Inflammatory macrophage (primary cell): Measurements from ENCODE around the gene WNT3A.

ENCODE experiments used
- DNase-seq, 2 donors: peaks; one replicate each; pipeline ENCODE4 v3.0.0-alpha.2; 2020 to 2022

The WNT3A gene

GRCh38 chr1:228071839-228072657, 65.2 kb downstream of the WNT3A start:
- no peak for DNase-seq

DNA sequence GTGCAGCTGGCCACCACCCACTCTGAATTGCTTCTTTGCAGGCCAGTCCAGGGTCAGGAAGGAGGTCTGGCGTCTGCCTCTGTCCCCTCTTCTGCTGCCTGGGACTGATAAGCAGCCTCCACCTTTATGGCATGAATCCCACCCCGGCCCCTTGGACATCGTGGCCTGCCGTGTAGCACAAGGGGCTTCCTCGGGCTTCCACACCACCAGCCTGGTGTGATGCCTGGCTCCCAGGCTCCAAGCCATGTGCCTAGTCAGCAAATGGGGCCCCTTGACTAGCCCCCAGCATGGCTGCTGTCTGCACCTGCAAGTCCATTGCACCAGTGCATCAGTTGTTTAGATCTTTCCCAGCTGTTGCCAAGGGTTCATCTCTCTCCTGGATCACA, 65.9 kb downstream of the WNT3A start:
- DNase-seq: no peak

DNA sequence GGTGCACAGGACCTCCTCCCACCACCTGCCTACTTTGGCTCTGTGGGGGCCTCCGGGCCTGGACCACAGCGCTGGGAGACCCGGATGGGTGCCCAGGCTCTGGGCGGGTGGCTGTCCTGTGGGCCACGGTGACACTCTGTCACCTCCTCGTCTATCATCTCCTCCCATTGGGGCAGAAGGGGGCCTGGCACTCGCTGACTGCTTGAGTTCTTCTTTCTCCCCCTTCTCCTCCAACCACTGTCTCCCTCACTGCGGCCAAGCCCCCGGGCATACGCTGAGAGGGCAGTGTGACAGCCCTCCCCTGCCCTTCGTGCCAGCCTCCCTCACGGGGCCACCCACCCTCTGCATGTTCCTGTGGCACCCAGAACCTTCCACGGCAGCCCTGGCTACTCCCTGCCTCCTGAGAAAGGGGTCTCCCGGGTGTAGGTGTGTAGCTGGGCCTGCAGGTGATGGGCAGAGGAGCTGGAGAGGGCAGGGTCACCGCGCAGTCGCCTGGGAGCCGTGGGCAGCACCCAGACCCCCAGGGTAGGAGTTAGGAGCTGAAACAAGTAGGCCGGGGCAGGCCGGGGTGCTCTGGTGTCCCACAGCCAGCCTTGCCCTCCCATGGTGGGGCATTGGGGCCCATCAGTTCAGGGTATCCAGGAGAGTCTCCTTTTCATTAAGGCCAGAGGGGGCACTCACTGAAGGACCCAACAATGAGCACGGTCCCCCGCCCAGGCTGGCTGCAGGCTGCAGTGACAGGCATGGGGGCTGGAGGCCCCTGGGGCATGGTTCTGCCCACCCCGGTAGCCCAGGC, 66.5 kb downstream of the WNT3A start:
- no peak for DNase-seq

DNA sequence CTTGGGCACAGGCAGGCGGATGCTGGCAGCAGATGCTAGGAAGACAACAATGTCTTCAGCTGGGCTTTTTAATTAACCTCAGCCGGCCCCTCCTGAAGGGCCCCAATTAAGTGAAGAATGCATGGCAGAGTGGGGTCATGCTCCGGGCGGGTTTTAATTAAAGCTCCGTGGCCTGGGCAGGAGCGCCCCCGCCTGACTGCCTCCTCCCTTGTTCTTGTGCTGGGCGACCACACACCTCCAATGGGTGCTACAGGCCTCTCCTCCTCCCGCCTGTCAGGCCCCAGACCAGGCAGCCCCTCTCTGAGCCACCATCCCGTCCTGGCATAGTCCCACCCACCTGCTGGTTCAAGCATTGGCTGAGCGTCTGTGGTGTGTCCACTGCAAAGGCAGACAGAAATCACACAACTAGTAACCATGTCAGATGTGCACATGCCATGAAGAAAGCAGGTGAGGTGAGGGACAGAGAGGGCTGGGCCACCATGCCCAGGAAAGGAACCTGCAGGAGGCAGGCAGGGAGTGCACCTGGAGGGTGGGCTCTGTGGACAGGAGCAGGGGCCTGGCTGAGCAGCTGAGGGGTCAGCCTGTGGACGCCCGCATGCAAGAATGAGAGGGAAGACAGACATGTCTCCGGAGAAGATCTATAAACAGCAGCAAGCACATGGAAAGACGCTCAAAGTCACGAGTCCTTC, 67.2 kb downstream of the WNT3A start:
- no peak for DNase-seq

DNA sequence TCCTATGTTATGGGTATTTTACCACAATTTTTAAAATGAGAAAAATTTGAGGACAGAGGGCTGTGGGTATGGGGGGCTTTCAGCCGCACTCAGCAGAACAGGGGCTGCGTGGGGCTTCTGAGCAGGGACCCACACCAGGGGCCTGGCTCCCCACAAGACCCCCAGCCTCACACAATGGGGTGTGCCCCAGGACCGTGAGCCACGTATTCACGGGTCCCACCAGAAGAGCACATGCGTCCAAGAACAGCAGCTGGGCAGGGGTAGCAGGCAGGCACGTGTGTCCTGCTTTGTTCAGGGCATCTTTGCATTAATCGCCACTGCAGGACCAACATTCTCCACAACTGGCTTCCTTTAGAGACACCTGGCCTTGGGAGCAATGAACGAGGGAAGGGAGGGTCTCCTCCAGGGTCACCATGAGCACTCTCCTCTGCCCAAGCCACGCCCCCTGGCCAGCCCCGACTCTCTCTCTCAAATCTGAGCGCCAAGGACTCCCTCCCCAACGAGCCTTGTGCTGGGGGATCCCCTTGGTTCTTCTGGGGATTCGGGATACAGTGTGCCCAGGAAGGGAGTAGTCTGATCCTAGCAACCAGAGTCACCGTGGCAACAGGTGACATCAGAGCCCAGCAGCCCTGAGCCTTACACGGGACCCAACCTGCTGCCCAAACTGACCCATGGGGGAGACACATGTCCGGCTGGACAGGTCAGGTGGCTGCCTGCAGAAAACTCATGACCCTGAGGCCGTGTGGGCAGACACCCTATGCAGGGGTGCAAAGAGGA, 68.3 kb downstream of the WNT3A start:
- DNase-seq: no peak

GRCh38 chr1:228075801-228076271, 69.0 kb downstream of the WNT3A start:
- DNase-seq: no peak

- DNase-seq: no peak
Measured at GRCh38 chr1:228076796-228077430, 70.1 kb downstream of the WNT3A start.

- no peak for DNase-seq
Measured at GRCh38 chr1:228077565-228078330, 71.0 kb downstream of the WNT3A start.

DNA sequence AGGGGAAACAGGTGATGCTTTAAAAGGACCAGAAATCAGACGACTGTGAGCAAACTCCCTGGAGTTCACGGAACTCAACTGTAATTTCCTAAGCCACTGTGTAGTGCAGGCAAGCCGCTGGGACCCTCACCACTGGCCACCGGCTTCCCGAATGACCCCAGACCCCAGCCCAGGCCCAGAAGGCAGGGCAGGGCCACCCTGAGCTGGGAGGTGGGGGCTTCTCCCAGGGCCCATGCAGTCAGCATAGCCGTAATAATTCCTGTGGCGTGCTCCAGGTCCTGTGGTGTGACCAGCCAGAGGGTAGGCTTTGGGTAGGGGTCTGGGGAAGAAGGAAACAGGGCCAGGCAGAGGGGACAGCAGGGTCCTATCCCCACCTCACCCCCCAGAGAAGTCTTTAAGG, 72.2 kb downstream of the WNT3A start:
- no peak for DNase-seq

- DNase-seq: no peak
Measured at GRCh38 chr1:228079601-228080263, 72.9 kb downstream of the WNT3A start.

DNA sequence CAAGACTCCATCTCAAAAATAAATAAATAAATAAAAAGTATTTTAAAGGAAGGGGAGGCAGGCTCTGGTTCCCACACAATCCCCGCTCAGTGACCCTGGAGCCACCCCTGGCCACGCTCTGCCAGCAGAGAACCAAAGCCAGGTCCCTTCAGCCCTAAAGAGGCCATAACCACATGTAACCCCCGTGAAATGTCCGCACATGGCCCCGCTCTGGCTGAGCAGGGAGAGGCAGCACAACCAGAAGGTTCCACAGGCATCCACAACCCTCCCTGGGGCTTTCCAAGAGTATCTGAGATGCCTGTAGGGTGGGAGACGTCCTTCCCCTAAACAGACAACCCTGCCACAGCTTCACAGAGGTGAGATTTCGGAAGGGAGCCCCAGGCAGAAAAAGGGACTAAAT, 74.3 kb downstream of the WNT3A start:
- no peak for DNase-seq

- DNase-seq: no peak
Measured at GRCh38 chr1:228081578-228082213, 74.9 kb downstream of the WNT3A start.

- peak; percentile 95 to 98 for DNase-seq
Measured at GRCh38 chr1:228082214-228082917, 75.6 kb downstream of the WNT3A start, which contains the start of gene ARF1. TSS of gene ARF1 (plus strand) at chr1:228082708. CDS start at chr1:228097115, 14,407 bp downstream.

GRCh38 chr1:228082918-228083870, 76.4 kb downstream of the WNT3A start:
- DNase-seq: peak; percentile 48 to 63

DNA sequence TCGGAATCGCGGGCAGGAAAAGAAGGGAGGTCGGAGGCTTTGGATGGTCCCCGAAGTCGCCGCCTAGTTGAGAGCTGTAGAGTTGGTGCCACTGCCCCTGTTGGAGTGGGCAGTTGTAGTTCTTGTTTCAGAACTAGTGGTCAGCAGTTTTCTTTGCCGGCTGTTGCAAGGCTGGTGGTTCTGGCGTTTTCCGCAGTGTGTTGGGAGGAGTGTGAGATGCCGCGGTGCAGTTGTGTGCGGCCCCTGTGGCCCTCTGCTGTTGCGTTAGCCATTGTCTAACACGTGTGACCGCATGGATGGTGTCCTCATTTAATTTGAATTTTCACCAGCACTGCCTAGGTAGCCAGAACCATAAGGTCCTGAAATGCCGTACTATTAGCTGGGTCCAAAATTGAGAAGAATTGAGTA, 77.1 kb downstream of the WNT3A start:
- peak; percentile 87 to 91 for DNase-seq

- peak; percentile 77 to 81 for DNase-seq
Measured at GRCh38 chr1:228084325-228084724, 77.5 kb downstream of the WNT3A start.

GRCh38 chr1:228084797-228085196, 78.0 kb downstream of the WNT3A start:
- DNase-seq: no peak
